MCF 10A (cell line): ENCODE results near the gene HOXB3. TPM values are rescaled to one million over a fixed set of nuclear protein-coding genes. Genes with fewer than 3 reads are reported as not detected.
A peak's percentile ranks its signal among the peaks of the same experiment; 100 is the strongest.

Experiments
- BruUV-seq: library from RNA; stranded (reverse); fragments of 400-500 nt; replicated peaks from 2 replicates; lab custom pipeline; 2021; lab: Mats Ljungman, UMichigan
- CTCF ChIA-PET: fragments of 300-600 bp; sonication (Branson Sonifier 250); formaldehyde crosslinking; extraction: SDS; loops from one replicate; lab custom pipeline; 2021; ENCODE audit warnings: antibody characterized with exemption, inconsistent platforms; lab: Yijun Ruan, JAX
- POLR2A ChIA-PET: fragments of 300-600, 350-650 bp; sonication (Branson Sonifier 250); formaldehyde crosslinking; extraction: SDS; loops from one replicate; lab custom pipeline; 2020; ENCODE audit warnings: antibody characterized with exemption, inconsistent platforms; lab: Yijun Ruan, JAX
- DNase-seq: peaks from one replicate; pipeline ENCODE4 v3.0.0-alpha.2; 2018; ENCODE audit not compliant: unreplicated experiment
- H3K27ac Mint-ChIP-seq: one replicate; pipeline ENCODE4 v1.8.0; 2022; ENCODE audit warnings: mild to moderate bottlenecking, low read depth, mixed read lengths; ENCODE audit not compliant: unreplicated experiment
- H3K27me3 Mint-ChIP-seq: one replicate; pipeline ENCODE4 v1.8.0; 2022; ENCODE audit warnings: mixed read lengths; ENCODE audit not compliant: insufficient read depth, unreplicated experiment
- H3K36me3 Mint-ChIP-seq: one replicate; pipeline ENCODE4 v1.8.0; 2022; ENCODE audit warnings: mild to moderate bottlenecking, moderate library complexity, mixed read lengths; ENCODE audit not compliant: insufficient read depth, unreplicated experiment
- H3K4me1 Mint-ChIP-seq: one replicate; pipeline ENCODE4 v1.8.0; 2022; ENCODE audit warnings: mixed read lengths; ENCODE audit not compliant: insufficient read depth, unreplicated experiment
- H3K4me3 Mint-ChIP-seq: one replicate; pipeline ENCODE4 v1.8.0; 2022; ENCODE audit warnings: mild to moderate bottlenecking, moderate library complexity, mixed read lengths; ENCODE audit not compliant: unreplicated experiment
- H3K9me3 Mint-ChIP-seq: one replicate; pipeline ENCODE4 v1.8.0; 2022; ENCODE audit warnings: mixed read lengths; ENCODE audit not compliant: unreplicated experiment
- CTCF ChIP-seq: fragments of 200-600 bp; IDR thresholded peaks from one replicate; pipeline ENCODE4 v1.8.0; 2022; ENCODE audit warnings: antibody characterized with exemption, mild to moderate bottlenecking; ENCODE audit not compliant: unreplicated experiment
- intact Hi-C: fragments of 100-400 bp; cut with micrococcal nuclease; formaldehyde crosslinking; loops from 2 replicates; pipeline ENCODE4 v1.14.1; 2022
- total RNA-seq: library from RNA; stranded (reverse); gene quantifications from 2 replicates; pipeline ENCODE4 v1.2.3, GENCODE V29; 2022

The HOXB3 gene
- total RNA-seq, 1 experiment from 2014 or later = 0.79 TPM

- intact Hi-C loops = no loop called here
- CTCF ChIA-PET = interaction anchor here (0.6 kb wide), 3 partner anchors 9 to 144 kb away, joined by 3 read pairs; partner anchors contain the start of gene PRAC2
- POLR2A ChIA-PET = interaction anchor here (0.5 kb wide), 1 partner anchor 200 kb away, joined by 4 read pairs; no protein-coding TSS in a partner anchor
- peaks cover 8% of the 10 kb centered on the region for H3K4me1 Mint-ChIP-seq
- H3K27ac Mint-ChIP-seq = peak overlapping the region; percentile 19
- TF ChIP-seq CTCF = no peak
- H3K4me3 Mint-ChIP-seq = peak overlapping the region; percentile 72
- no peaks in the 10 kb centered on the region for H3K9me3 Mint-ChIP-seq
- BruUV-seq = no TSS peak
- peaks cover 22% of the 10 kb centered on the region for H3K27me3 Mint-ChIP-seq
- no peaks in the 10 kb centered on the region for H3K36me3 Mint-ChIP-seq
- no peak for DNase-seq
Measured at GRCh38 chr17:48578616-48579470, 11.2 kb downstream of the HOXB3 start.

DNA sequence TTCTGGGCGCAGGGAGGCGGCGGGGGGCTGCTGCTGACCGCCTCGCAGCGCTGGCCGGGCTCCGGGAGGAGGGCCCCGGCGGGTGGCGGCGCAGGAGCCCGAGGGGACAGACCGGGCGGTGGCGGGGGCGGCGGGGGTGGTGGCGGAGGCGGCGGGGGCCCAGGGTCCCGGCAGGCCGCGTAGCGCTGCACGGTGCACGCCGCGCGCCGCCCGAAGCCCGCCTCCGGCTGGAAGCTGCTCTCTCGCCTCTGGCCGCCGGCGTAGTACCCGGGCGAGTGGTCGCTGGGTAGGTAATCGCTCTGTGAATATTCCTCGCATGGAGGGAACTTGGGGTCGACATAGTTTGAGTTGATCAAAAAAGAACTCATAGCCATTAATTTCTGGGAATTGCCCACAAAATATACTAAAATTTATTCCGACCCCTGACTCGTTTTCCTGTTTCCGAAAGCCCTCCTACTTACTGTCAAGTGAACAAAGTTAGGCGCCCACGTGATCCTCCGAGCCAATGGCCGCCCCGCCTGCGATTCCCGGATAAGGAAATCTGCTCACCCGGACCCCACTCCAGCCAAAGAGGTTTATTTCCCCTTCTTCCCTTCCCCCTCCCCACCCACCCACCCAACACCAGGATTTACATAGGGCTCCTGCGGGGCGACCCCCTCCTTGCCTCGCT is 12.0 kb downstream of the HOXB3 start, which contains the start of gene HOXB4:
Gene HOXB4, minus strand, starts transcription at position 405 of the 670 bp plus-strand sequence. Its CDS starts 31 bp downstream, at position 374.
- peaks cover 22% of the 10 kb centered on the region for H3K27me3 Mint-ChIP-seq
- peak within 1 kb of the TSS; percentile 72 for H3K4me3 Mint-ChIP-seq
- H3K4me1 Mint-ChIP-seq = peaks cover 8% of the 10 kb centered on the region
- POLR2A ChIA-PET = interaction anchor here (0.7 kb wide), 1 partner anchor 183 kb away, joined by 3 read pairs; no protein-coding TSS in a partner anchor
- no peaks in the 10 kb centered on the region for H3K36me3 Mint-ChIP-seq
- peak; percentile 25 for DNase-seq
- CTCF ChIA-PET = interaction anchor here (0.6 kb wide), 2 partner anchors 10 to 199 kb away, joined by 3 to 4 read pairs; no protein-coding TSS in a partner anchor
- H3K9me3 Mint-ChIP-seq = no peaks in the 10 kb centered on the region
- intact Hi-C loops = no loop called here
- H3K27ac Mint-ChIP-seq = peak within 1 kb of the TSS; percentile 19
- TF ChIP-seq CTCF = no peak
- BruUV-seq = no TSS peak

GRCh38 chr17:48577330-48577945 is 12.6 kb downstream of the HOXB3 start:
- DNase-seq = no peak
- CTCF ChIA-PET = interaction anchor here (0.6 to 1.1 kb wide), 3 partner anchors 16 to 198 kb away, joined by 3 to 4 read pairs (median 4); no protein-coding TSS in a partner anchor
- intact Hi-C loops = no loop called here
- POLR2A ChIA-PET = interaction anchor here (0.7 to 0.8 kb wide), 2 partner anchors 31 to 184 kb away, joined by 3 read pairs; no protein-coding TSS in a partner anchor
- BruUV-seq = no TSS peak
- Mint-ChIP-seq H3K4me3 (peak overlapping the region; percentile 72), H3K36me3 (no peaks in the 10 kb centered on the region), H3K9me3 (no peaks in the 10 kb centered on the region), H3K4me1 (peaks cover 8% of the 10 kb centered on the region), H3K27ac (no peak overlapping the region), H3K27me3 (peaks cover 22% of the 10 kb centered on the region)
- no peak for TF ChIP-seq CTCF
